CD4-positive, alpha-beta T cell treated with Interleukin-15 for 4 hours (primary cell): Measurements from ENCODE around the gene COL23A1.
"Not testable (repeated sequence)": the region's sequence is repeated elsewhere in the genome, so short reads cannot be mapped to it uniquely, and the experiment has no call there.

Experiments used
- DNase-seq: peaks from one replicate; pipeline ENCODE4 v3.0.0-alpha.2; 2020; ENCODE audit warnings: low spot score

COL23A1 gene

DNA sequence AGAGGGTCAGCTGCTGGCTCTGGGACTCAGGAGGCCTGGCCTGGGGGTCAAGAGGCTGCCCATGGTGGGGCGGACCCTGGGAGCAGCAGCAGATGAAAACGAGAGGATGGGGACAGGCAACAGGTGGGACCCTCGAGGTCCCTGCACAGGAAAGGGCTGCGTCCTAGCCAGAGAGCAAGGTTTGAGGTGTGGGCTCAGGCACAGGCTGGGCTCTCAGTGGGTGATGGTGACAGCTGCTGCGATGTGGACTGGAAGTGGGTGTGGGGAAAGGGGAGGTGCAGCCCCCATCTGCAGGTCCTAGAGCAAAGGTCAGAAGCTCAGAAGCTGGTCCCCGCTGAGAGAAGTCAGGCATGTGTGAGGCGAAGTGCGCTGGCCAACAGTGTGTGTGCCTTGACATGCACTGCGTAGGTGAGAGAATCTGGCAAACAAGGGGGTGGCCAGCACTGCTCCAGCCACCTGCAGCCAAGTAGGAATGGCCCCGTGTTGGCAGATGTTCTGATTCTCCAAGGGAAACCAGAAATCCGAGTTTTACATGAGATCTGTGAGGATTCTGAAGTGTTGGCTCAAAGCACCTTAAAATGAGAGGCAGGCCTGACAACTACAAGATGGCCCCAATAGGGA, 85.7 kb downstream of the COL23A1 start:
- DNase-seq = no peak

DNA sequence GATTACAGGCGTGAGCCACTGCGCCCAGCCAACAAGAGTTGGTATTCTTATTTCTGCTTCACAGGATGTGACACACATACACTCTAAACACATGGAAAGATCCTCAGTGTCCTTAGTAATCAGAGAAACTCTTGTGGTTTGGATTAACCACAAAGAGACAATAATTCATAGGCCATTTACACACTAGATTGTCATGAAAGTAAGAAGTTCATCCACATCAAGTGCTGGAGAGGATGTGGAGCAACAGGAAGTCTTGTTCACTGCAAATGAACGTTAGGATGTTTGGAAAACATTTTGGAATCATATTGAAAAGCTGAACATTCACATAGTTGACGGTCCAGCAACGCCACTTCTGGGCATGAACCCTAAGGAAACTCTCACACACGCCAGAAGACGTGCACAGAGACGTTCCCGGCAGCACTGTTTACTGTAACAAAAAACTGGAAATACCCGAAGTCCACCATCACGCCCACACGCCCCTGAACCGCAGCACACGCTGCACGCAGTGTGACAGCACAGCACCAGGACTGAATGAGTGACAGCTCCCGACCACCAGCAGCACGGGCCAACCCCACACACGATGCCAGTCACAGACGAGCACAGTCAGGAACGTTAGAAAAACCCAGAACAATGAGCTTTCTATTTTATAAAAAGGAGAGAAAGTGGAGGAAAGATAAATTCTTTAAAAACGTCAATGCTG, 87.6 kb downstream of the COL23A1 start:
- no peak for DNase-seq

DNA sequence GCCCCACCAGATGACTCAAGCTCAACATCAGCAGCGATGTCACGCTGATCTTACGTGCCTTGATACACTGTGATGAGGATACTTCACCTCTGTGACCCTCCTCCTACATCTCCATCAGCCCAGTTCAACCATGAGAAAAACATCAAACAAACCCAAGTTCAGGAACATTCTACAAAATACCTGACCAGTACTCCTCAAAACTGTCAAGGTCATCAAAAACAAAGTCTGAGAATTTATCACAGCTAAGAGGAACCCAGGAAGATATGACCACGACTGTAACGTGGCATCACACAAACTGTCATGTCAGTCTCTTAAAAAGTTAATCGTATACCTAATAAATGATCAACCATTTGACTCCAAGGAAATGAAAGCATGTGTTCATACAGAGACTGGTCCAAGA, 90.8 kb downstream of the COL23A1 start:
- DNase-seq = no peak

DNA sequence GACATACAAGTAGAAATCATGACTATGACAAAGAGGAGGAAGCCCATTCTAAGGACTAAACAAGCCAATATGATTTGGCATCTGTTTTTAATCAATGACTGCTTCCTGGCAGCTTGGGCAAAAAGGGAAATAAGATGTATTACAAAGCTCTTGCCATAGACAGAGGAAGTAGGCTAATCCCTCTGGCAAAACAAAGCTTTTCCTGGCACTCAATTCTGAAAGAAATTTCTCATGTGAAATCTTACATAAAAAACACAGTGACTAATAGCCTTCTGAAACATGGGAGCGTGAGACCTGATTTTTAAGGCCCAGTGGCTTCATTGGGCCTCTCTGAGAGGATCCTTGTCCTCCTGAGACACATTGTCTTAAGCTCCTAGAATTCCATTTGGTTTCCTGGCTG, 93.6 kb downstream of the COL23A1 start:
- DNase-seq = no peak

DNA sequence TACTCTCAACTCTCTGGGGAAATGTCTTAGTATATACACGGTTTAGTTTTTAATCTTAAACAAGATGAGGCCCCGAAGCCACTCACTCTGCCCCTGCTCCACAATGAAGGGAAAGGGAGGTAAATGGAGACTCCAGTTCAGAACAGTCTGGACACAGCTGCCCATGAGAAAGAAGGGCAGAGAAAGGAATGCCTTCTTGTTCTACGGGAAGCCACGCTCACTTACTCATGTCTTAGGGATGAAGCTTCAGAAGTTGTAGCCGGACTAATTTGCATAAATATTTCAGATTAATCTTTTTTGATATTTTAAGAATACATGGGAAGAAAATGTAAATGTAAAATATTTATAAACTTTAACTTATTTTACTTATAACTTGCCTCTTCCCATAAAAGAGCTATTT, 94.0 kb downstream of the COL23A1 start:
- DNase-seq = no peak

DNA sequence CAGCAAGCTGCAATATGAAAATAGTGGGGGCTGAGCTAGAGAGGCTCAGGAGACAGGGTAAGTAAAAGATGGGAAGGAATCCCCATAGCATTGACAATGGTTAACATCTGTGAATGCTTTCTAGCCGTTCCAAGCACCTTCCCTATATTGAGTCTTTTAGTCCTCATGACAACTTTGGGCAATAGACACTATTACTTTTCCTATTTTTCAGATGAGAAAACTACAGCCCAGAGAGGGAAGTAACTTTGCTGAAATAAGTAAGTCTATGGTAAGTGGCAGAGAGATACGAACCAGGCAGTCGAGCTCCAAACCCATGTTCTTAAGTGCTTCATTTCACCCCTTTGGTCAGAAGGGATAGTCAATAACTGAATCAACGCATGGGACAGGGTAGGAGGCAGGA, 94.5 kb downstream of the COL23A1 start:
- DNase-seq = no peak

DNA sequence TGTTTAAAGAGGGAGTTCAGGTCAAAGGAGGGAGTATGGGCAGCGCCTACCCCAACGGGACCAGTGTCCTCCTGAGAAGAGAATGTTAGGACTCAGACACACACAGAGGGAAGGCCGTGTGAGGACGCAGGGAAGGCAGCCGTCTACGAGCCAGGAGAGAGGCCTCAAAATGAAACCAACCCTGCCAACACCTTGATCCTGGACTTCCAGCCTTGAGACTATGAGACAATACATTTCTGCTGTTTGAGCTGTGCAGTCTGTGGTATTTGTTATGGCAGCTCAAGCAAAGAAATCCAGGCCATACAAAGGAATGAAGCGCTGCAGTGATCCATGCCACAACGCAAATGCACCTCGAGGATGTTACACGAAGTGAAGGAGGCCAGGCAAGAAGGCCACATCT, 97.9 kb downstream of the COL23A1 start:
- DNase-seq = no peak

DNA sequence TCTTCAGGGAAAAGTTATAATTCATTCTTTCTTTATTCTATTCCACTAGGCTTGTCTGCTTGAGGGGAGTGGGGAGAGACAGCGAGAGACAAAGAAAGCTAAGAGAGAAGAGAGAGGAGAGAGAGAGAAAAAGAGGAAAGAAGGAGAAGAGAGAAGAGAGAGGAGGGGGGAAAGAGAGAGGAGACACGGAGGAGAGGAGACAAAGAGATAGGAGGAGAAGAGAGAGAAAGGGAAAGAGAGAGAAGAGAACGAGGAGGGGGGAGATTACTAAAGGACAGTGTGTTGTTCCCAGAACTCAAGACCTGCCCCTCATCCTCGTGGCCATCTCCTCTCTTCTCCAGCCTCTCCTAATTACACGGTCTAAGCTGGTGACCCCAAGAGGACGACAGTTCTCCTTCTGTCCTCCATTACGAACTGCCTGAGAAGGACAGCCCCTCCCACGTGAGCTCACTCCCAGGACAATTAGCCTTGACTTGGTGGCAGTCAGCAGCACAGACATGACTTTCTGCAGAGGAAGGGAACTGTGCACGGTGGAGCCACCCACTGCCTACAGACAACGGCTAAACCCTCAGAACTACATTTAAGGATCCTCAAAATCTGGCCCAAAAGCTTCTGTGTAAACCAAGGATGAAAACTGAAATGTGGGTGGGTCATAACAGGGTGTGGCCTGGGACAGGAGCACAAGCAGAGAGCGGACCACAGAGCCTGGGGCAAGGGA, 99.1 kb downstream of the COL23A1 start:
- no peak for DNase-seq

DNA sequence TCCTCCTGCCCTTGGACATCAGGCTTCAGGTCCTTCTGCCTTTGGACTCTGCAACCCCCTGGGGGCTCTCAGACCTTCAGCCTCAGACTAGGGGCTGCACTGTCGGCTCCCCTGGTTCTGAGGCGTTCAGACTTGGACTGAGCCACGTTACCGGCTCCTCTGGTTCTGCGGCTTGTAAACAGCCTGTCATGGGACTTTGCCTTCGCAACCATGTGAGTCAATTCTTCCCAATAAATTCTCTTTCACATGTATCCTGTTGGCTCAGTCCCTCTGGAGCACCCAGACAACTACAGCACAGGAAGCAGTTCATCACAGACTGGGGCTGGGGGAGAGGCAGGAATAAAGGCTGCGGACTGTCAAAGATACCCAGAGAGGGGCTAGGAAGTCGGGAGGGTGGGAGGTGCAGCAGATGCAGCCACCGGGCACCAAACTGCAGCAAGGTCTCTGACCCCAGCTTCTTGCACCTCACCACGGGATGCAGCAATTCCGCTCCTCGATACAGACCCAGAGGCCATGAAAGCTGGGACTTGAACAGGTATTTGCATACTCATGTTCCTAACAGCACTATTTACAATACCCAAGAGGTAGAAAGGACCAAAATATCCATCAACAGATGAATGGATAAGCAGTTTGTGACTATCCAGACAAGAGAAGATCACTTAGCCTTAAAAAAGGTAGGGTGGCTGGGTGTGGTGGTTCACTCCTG, 100.8 kb downstream of the COL23A1 start:
- DNase-seq = no peak

DNA sequence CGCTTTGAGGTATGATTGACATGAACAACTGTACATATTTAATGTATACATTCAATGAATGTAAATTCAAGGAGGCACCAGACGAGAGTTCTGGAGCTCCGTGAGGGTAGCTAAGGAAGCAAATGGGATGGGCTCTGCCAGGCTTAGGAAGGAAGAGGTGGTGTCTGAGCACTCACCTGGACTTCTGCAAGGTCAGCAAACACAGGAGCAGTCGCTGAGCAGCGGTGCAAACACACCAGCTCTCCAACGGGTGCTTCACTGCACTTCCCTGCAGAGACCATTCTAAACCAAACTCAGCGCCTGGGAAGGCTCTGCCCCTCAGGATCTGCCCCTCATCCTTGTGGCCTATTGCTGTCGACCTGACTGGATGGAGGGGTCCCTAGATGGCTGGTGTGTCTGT, 101.5 kb downstream of the COL23A1 start:
- DNase-seq = no peak

DNA sequence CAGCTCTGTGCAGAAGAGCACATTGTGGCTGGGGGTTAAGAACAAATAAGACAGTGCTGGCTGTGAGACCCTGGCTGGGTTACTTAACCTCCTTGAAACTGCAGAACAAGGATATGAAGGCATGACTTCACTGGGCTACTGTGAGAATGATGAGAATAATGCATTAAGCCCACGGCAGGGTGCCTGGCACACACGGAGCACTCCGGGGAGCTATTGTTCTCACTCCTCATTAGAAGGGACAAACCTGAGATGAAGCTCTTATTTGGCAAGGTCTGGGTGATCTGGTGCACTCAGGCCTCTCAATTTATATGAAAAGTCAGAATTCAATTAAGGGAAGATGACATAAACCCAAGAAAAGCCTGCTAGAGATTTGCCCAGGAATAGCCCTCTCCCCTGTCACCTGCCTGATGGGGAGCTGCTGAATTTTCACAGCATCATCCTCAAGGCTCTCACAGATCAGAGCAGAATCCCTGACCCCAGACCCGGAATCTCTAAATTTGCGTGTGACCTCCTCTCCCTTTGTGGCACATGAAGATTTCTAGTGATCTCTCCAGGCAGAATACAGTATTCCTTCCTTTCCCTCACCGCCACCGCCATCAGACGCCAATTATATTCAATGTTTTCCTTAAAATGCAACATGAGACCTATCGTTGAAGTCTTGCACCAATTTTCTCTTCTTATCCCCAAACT, 102.1 kb downstream of the COL23A1 start:
- DNase-seq = no peak

DNA sequence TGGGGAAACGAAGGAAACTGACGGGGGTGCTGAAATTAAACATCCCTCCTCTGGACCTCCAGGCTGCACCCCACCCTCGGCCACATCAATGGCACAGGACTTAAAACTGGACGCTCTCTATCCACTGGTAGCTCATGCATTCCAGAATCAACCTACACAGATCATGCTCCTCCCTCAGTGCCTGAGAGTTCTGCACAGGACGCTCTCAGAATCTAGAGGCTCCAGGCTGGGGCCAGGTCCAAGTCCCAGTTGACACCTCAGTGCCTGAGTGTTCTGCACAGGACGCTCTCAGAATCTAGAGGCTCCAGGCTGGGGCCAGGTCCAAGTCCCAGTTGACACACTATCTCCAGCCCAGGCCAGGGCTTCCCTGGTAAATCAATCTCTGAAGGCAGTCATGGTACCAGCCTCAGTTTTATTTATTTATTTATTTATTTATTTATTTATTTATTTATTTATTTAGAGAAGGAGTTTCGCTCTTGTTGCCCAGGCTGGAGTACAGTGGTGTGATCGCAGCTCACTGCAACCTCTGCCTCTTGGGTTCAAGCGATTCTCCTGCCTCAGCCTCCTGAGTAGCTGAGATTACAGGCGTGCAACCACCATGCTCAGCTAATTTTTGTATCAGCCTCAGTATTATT, 103.2 kb downstream of the COL23A1 start:
- not testable (repeated sequence) for DNase-seq

DNA sequence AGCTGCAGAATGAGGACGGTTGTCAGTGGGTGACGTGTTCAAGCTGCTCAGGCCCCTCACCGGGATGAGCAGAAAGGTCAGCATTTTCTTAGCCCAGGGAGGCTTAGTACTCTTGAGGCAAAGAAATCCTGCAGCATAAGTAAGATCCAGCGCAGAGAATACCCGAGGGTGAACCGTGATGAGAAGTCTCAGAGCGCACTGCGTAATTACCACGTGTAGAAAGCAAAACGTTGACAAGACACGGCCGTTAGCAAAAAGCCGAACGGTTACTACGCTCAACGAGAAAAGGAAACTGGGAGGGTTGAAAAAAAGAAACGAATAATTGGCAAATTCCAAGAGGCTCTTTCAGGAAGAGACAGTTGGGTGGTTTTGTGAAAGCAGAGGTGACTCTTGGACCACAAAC, 104.0 kb downstream of the COL23A1 start:
- no peak for DNase-seq

DNA sequence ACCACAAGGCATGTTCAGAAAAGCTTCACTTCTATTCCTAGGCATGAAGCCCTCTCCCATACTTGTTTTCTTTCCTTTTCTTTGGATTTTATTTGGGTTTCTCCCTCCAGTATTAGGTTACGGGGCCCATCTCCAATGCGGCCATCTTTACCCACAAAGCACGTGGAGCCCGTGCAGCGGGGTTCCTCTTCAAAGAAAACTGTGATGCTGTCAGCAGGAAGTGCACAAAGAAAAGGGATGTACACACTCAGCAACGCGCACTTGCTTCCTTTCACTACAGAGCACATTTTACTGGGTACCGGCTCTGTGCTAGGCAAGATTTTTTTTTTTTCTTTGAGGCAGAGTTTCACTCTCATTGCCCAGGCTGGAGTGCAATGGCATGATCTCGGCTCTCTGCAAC, 106.6 kb downstream of the COL23A1 start:
- peak; percentile 39 for DNase-seq

DNA sequence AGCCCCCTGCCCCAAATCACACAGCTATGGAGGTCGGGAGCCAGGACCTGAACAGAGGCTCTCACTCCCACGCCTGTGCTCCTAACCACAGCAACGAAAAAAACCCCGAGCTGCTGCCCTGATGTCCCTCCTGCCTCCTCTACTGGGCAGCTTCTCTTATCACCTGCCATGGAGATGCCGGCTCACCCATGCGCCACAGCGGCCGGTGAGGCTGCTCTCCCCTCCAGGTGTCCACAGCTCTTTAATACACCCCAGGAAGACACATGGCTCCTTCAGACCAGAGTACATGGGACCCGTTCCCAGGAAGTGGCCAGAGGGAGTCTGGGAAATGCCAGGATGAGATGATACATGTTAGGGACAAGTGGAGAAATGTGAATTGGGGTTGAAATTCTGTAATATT, 110.9 kb downstream of the COL23A1 start:
- no peak for DNase-seq

DNA sequence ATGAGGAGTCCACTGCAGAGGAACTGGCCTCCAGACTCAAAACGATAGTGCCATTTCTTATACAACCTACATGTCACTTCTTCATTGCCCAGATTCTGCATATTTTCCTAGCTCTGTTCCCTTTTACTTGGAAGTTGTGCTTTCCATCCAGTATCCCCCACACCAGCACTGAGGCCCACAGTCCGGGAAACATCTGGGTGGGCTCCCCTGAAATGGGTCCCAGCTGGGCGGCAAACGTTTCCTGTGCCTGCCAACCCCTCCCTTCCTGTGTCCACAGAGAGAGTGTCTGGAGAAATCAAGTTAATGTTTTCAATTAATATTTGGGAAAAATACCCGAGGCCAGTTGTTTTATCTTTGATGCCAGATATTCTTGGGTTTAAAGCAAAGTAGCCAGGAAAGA, 111.8 kb downstream of the COL23A1 start:
- no peak for DNase-seq

DNA sequence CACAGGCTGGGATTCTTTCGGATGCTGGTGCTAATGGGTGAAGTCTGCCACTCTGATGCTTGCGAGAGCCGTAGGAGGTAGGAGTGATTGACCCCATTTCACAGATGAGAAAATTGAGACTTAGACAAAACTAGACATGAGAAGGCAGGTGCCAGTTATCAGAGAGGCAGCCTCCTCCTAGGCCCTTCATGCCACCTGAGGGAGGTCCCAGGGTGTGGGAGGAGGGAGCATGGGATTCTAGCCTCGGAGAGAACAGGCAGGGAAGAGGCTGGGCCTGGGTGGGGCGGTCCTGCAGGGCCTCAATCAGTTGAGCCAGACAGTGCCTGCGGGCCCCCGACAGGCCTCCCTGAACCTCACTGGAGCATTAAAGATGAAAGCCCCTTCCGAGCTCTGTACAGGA, 112.4 kb downstream of the COL23A1 start:
- no peak for DNase-seq

DNA sequence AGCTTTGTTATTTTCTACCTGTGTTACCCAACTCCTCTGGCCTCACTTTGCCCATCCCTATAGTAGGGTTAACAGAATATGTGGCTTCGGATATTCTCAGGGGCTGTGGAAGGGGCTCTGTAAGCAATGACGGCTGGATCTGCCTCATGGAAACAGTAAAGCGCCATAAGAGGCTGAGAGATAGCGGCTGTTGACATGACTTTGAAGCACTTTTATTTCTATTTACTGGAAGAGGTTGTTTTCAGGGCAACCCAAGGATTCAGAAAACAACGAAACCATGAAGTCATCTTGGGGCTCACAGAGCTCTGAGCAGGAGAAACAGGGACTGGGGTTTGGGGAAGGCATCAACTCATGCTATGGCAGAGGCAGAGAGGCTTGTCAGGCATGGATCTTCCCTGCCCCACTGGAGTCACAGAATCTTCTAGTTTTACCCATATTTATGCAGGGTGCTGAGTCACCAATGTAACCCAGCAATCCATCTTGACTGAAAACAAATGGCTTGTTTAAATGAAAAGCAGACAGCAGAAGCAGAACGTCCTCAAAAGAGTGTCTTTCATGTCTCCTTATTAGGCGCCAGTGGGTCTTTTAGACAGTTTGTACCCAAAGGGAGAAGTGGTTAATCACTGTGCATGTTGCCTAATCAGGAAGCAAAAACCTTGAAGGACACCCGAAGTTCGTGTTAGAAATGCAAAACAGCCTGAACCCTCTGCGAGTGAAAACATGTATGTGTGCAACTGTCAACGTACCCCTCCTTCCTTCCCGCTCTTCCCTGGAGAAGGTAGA, 113.0 kb downstream of the COL23A1 start:
- no peak for DNase-seq

DNA sequence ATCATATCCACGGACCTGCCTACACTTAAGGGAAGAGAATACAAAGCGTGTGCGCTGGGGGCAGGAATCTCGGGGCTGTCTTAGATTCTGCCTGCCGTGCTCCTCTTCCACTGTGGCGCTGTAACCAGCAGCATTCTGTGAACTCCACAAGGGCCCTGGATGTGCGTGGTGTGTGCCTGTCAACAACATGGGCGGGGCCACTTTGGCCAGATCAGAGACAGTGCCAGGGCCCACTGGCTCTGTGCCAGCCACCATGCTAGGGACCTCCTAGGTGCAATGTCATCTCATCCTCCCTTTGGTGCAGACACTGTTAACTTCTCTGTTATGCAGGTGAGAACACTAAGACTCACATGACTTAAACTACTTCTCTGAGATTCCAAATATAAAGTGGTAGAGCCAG, 113.7 kb downstream of the COL23A1 start:
- no peak for DNase-seq

DNA sequence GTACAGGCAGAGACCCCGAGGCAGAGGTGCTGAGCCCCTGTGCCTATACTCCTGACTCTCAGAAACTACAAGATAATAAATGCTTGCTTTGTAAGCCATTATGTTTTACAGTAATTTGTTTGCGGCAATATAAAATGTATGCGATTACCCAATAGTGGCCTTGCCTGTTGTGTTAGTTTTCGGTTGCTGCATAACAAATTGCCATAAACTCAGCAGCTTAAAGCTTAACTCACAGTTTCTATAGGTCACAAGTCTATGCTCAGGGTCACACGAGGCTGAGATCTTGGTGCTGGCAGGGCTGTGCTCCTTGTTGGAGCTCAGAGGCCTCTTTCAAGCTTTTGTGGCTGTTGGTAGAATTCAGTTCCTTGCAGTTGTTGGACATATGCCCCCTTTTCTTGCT, 114.8 kb downstream of the COL23A1 start:
- DNase-seq = no peak
